GM21390 (cell line): Measurements from ENCODE around the gene MALRD1.

Source experiments
- ATAC-seq: cut with Tn5 transposase; IDR thresholded peaks from one replicate; pipeline ENCODE4 v1.9.1; 2021; ENCODE audit not compliant: unreplicated experiment

MALRD1 gene

DNA sequence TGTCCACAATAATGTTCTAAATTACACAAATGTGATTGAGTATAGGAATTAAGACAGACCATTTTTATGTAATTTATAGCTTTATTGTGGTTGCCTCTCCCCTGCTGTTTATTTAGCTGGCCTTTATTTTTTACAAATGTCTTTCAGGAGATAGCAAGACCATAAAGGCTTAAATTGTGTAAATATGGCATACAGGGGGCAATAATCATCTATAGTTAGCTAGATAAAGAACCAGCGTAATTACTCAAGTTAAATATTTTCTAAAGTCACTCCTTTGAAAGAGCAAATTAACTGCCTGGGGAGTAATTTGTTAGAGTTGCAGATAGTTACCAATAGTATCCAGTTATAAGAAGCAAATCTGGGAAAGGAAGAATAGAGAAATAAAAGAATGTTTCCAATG, at the start of gene MALRD1:
TSS of gene MALRD1 (plus strand) at position 313 of the 400 bp plus-strand sequence. CDS start 138 bp downstream, outside the sequence.
- no peak for ATAC-seq

DNA sequence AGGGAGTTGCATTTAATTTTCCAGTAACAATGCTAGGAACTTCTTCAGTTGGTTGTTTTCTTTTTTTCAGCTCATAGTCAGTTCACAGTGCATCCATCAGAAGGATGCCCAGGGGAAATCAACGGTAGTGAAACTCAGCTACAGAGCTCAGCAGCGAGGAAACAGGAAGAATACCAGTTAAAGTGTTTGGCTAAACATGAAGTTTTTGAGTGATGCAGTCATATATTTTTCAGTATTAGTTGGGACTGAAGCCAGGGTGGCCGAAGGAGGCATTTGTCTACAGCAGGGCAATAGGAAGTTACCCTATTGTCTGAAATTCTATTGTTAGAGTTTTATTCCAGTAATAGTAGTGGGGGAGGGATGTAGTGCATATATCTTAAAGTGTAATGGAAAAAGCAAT, 45.3 kb upstream of the MALRD1 start:
- ATAC-seq, result no peak

DNA sequence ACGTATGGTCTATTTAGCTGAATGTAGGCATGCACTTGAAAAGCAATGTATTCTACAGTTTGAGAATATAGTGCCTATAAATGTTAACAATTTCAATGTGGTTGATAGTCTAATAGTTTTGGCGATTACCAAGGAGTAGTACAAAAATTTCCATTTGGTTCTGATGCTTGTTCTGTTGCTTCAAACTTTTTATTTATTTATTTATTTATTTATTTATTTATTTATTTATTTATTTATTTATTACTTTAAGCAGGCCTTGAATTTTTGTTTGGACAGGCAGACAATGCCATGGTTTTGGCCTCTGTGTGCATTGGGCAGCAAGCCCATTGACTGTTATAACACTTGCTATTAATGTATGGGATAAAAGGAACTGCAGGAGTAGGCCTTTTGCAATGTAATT, 36.5 kb upstream of the MALRD1 start:
- ATAC-seq, result no peak

DNA sequence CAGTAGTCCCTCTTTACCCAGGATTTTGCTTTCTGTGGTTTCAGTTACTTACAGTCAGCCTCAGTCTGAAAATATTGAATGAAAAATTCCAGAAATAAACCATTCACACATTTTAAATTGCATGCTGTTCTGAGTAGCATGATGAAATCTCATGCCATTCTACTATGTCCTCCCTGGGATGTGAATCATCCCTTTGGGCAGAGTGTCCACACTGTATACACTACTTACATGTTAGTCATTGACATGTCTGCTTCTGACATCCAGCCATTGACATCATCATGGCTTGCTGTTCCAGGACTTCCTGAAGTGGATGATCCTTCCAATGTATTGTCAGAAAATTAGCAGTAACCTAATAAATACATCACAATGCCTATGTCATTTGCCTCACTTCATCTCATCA, 34.6 kb upstream of the MALRD1 start:
- ATAC-seq, result no peak

DNA sequence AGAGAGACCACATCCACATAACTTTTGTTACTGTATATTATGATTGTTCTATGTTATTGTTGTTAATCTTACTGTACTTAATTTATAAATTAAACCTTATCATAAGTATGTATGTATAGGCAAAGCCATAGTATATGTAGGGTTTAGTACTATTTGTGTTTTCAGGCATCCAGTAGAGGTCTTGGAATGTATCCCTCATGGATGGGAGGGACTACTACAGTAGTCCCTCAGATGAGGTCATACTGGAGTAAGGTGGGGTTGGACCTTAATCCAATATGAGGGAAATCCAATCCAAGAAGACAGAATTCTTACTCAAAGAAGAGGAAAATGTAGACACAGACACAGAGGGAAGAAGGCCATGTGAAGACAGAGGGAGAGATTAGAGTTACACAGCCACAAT, 34.1 kb upstream of the MALRD1 start:
- no peak for ATAC-seq

DNA sequence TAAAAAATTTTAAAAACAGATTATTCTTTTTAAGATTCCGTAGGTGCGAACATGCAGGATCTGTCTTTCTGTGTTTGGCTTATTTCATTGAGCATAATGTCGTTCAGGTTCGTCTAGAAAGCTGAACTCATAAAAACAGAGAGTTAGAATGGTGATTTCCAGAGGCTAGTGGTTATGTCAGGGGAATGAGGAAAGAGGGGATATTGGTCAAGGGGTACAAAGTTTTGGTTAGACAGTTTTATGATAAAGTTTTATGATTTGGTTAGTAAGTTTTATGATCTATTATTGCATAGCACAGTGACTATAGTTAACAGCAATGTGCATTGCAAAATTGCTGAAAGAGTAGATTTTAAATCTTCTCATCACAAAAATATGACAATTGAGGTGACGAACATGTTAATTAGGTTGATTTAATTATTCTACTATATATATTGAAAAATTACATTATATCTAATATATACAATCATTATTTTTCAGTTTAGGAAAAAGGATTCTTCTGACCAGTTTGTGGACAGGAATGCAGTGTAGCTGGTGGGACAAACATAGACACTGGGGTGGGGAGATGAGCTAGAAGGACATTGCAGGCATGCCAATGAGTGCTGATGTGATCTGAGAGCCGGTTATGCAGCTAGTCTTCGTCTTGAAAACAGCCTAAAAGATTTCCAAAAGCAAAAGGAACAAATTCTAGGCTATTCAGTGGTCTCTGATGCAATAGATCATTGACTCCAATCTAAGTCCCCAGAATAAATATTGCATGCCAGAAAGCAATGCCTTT, 31.3 kb upstream of the MALRD1 start:
- no peak for ATAC-seq

DNA sequence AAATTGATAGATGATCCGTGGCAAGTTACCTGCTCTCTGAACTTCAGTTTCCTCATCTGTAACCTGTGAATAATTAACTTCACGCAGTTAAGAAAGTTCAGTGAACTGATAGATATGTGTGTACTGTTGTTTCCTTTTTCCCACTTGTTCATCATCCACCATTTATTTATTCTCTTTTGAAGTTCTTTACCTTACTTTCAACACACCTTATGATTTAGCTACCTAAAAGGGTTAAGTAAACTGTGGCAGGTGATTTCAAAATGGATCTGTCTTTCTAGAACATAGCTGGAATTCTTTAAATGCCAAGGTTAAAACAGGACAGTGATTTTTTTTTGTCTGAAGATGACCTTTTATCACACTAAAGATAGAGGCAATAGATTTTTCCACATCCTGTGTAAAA, 27.4 kb upstream of the MALRD1 start:
- ATAC-seq, result no peak

DNA sequence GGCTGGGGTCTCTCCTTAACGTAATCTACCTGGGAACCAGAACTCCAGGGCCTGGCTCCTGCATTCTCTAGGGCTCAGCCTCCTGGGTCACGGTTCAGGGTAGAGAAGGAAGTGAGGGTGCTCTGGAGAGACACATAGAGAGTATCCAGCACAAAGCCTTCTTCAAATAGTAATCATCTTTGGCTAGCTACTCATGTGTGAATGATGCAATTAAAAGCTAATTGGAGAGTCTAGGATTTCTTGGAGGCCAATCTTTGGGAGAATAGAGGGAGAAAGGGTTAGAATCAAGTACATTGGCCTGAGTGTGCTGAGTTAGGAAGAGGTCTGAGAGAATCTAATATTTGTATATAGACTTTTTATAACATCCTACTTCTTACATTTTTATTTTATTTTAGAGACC, 24.0 kb upstream of the MALRD1 start:
- no peak for ATAC-seq

DNA sequence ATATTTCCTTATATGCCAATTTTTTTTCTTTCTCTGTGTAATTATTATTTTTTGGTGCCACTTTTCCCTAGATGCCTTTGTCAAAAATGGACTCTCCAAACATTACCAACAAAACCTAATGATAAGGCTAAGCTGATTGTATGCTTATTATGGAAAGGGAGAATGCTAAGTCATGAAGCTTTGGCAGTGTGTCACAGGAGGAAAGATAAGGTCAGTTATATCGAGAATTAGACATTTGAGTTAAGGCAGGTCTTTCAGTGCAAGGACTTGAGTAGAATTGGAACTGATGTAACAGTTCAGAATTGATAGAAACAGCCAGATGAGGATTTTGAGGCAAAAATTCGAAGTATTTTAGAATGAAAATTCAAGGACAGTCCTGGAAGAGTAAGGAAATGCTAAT, 16.8 kb upstream of the MALRD1 start:
- ATAC-seq, result no peak

DNA sequence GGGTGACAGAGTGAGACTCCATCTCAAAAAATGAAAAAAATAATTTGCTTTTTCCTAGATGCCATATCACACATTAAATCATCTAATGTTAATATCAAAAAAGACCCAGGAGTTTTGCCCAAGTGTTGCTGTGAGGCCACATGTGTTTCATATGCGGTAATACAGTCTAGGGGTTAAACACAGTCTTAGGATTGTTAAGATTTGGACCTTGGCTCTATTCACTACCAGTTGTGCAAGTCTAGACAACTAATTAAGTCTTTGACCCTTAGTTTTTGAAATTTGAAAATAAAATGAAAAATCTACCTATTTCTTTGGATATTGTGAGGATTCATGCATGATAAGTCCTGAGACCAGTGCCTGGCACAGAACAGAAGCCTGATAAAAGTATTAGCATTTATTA, 14.9 kb upstream of the MALRD1 start:
- ATAC-seq, result no peak

DNA sequence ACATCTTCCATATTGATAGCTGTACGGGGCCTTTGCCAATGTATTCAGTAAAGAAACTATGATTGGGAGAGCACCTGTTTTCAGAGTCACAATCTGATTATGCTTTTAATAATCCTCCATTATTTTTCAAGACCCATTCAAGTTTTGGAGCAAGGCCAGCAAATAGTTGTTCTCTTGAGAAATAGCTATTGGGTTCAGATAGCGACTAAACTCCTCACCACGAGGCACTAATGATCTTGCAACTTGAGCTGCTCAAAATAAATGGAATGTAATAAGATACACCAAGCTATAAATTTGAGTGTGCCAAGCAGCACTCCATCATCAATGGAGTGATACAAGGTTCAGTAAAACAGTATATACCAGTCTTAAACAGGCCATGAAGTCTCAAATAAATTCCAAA, 7.4 kb upstream of the MALRD1 start:
- ATAC-seq, result no peak

DNA sequence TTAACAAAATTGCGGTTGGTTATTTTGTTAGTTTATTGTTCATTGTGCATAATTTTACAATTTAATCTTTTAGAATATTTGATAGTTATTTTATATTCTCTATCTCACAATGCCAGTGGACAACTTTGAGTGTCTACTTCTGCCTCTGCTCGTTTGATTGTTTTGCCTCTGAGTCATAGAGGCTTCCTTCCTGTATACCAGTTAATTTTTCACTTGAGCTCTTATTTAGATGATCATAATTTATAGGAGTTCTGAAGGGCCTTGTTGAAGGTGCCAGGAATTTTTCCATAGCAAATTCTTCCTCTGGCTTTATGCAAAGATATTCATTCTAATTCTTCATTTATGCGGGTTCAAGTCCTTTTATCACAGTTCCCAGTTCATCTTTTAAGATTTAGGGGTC, 5.2 kb upstream of the MALRD1 start:
- no peak for ATAC-seq

DNA sequence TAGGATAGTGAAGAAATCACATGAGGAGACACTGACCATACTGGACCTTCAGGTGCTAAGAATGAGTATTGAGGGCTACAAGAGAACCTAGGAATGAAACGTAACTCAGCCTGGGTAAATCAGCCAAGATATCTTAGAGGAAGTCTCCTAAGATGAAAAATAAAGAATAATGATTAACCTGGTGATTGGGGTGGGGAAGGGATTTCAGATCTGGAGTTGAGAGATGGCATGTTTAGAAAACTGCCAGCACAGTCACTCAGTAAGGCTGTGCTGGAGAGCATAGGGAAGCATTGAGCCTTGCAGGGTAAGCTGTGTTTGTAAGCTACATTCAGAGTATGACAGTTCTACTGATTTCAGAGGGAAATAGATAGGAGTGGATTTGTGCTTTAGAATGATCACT, 1.9 kb upstream of the MALRD1 start:
- no peak for ATAC-seq

DNA sequence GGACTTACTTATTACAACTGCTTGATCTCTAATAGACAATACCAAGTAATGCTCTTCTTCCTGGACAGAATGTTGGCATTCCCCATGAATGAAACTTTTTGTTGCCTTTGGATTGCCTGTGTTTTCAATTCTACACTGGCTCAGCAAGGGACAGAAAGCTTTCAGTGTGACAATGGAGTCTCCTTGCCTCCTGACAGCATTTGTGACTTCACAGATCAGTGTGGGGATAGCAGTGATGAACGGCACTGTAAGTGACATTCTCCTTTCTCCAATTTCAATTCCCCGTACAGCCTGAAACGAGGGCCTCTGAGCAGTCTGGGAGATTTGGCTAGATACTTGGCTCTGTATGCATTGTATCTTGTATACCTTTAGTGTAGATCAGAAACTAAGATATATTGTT, 290 bp downstream of the MALRD1 start:
- no peak for ATAC-seq

DNA sequence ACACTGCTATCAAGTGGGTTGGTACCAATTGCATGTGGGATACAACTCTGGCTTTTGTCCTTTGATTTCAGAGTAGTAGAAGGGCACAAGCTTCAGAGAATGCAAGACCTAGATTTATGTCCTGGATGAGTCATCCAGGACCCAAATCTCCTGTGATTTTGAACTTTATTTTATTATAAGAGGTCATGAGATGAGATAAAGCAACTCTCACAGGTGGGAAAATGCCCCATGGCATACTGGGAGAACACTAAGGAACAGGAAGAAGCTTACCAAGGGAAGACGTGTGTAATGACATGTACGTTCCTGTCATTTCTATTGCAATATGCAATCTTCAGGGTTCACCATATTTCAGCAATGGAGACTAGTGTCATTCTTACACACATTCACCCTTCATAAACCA, 966 bp downstream of the MALRD1 start:
- ATAC-seq, result no peak

DNA sequence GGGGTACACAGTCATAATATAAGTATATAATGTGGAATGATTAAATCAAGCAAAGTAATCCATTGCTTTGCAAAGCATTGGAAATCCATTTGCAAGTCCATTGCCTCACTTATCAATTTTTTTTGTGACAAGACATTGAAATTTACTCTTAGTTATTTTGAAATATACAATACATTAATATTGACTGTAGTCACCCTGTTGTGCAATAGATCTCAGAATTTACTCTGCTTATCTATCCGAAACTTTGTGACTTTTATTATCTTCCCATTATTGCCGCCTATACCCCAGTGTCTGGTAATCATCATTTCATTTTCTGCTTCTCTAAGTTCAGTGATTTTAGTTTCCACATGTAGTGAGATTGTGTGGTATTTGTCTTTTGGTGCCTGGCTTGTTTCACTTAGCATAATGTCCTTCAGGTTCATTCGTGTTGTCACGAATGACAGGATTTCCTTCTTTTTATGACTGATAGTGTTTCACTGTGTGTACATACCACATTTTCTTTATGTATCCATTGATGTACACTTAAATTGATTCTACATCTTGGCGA, 5.8 kb downstream of the MALRD1 start:
- ATAC-seq, result no peak

DNA sequence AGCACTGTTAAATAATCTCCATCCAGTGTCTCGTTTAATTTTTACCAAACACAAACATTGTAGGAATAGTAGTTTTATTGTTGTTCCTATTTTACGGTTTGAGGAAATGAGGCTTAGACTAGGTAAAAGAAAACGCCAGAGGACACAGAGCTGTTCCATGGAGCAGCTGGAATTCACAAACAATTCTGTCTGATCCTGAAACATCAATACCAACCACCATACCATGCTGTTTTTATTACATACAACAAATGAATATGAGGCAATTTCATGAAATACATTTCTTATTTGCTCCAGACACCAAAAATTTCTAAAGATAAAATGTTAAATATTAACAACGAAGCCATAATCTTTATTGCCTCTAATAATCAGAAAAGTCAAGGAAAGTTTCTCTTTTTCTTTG, 9.4 kb downstream of the MALRD1 start:
- no peak for ATAC-seq

DNA sequence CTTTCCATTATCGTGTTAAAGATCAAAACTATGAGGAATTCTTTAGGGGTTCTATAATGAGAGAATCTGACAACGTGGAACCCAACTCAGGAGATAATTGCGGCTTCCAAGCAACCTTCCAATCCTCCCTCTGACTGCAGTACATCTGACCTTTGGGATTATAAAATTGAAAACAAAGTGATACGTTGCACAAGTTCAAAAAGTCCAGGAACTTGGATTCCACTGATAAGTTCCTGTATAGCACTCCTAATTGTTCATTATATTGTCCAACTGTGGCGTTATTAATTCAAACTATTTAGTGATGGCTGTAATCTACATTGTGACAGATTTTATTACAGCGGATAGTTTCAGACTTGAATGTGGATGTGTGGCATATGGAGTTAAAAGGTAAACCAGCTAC, 15.4 kb downstream of the MALRD1 start:
- ATAC-seq, result no peak

DNA sequence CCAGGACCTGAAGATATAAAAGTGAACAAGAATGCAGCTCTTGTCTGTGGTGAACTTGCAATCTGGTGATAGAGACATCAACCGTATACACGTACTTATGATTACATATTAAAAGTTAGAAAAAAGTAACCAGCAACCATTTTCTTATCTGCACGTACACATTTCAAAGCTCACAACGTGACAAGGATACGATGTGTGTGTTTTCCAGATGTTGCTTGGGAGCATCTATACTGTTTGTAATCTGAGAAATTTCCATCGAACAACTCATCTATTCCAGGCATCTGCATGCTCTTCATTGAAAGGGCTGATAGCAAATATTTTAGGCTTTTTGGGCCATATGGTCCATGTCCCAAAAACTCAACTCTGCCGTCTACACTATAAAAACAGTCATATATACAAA, 23.3 kb downstream of the MALRD1 start:
- no peak for ATAC-seq

DNA sequence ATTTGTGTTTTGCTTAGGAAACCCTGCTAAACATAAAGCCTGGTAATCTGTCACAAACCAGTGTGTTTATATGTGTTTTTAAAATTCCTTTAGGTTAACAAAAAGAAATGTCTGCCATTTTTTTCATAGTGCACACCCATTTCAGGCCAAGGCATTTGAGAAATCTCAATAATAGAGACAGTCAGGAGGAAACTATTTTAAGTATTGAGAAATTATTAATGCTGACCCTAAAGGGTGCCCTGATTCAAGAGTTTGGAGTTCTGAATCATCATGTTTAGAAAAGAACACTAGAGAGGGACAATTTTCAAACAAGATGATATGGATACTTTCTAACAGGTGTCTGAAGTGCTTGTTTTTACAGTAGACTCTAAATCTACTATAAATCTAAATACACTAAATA, 28.7 kb downstream of the MALRD1 start:
- no peak for ATAC-seq

DNA sequence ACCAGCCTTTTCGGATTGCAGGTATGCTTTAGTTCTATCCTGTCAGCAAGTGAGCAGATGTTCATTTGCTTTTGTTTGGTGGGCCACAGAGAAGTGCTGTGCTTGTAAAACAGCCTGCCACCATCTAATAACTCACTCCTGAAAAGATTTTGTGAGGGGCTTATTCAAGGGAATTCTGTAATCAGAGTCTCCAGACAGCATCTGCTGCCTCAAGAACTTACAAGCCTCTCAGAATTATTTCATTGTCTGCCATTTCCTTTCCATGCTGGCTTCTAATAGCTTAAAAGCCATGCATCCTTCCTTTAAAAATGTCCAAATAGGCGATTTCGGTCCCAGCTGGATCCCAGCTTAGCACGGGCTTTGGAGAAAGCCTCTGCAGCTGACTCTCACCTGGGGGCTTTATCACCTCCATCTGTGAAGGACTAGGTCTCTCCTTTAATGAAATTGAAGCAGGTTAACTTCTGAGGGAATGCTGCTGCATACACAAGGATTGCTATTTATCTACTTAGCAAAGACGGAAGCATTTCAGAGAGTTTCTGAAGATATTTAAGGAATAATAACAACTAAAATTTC, 48.0 kb downstream of the MALRD1 start:
- ATAC-seq, result no peak

DNA sequence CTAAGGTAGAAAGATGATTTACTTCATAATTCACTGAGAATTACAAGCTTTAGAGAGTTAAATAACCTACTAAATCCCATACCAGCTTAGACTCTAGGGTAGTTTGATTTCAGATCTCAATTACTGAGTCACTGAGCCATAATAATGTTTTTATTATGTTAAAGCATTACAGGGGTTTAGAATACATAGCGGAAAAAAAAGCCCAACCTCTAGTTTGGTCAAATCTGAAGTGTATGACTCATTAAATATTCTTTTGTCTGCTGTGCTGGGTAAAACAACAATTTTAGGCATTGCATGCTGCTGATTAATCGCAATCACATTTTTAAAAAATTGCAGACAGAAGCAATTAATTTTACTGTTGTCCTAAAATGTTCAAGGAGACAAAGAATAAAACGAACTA, 48.5 kb downstream of the MALRD1 start:
- ATAC-seq, result no peak

DNA sequence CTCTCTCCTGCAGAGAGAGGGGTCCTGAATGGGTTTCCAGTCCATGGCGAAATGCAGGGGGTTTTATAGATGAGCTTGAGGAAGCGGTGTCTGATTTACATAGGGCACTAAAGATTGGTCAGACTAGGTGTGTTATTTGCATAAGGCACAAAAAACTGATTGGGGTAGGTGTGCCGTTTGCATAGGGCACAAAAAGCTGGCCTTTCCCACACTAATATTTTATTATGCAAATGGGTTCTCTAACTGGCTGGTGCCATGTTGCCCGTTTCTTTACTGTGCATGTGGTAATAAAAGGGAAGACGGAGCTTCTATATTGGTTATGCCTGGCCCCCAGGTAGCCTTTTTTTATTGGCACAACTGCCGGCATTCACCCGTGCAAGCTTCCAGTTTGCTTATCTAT, 50.2 kb downstream of the MALRD1 start:
- no peak for ATAC-seq
